Measurements from ENCODE around the gene HUNK.
A peak's percentile ranks its signal among the peaks of the same experiment; 100 is the strongest.
"Not testable (repeated sequence)": the region's sequence is repeated elsewhere in the genome, so short reads cannot be mapped to it uniquely, and the experiment has no call there.

The HUNK gene

DNA sequence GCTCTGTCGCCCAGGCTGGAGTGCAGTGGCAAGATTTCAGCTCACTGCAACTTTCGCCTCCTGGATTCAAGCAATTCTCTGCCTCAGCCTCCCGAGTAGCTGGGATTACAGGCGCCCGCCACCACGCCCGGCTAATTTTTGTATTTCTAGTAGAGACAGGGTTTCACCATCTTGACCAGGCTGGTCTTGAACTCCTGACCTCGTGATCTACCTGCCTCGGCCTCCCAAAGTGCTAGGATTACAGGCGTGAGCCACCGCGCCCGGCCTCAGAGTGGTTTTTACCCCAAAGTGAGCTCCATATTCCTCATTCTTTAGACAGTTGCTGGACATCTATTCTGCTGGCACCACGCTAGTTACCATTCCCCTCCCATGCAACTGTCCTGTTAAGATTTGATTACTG, 1.4 kb upstream of the HUNK start:
- DNase-seq, result not testable (repeated sequence)

DNA sequence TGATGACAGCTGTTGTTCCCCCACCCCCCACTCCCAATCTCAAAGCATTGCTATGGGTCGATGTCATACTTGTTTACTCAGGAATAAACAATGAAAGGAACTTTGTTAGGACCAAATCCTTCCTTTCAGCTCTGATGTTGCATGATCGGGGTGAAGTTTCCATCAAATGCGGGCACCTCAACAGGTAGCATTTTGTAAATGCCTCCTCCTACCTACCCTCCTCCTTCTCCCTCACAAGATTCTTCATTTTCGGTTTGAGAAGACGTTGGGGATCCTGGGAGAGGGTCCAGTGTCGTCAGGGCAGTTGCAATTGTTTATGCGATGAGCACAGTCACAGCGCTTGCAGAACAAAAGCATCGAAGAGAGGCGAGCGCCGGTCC, 758 bp upstream of the HUNK start:
- DNase-seq, result no peak

DNA sequence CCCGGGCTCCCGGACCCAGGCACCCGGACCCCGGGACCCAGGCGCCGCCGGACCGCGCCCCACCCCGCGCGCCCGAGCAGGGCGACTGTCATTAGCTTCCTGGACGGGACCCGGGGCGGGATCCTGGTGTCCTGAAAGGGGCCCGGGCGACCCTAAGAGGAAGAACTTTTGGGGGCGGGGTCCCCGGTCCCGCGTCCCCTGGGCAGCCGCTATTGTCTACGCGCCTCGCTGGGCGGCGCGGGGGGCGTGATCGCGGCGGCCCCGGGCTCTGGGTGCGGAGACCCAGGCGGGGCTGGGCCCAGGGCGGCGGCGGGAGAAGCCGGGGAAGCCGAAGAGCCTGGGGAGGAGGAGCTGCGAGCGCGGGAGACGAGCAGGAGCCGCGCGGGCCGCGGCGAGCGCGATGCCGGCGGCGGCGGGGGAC, 465 bp downstream of the HUNK start:
- DNase-seq, result no peak

DNA sequence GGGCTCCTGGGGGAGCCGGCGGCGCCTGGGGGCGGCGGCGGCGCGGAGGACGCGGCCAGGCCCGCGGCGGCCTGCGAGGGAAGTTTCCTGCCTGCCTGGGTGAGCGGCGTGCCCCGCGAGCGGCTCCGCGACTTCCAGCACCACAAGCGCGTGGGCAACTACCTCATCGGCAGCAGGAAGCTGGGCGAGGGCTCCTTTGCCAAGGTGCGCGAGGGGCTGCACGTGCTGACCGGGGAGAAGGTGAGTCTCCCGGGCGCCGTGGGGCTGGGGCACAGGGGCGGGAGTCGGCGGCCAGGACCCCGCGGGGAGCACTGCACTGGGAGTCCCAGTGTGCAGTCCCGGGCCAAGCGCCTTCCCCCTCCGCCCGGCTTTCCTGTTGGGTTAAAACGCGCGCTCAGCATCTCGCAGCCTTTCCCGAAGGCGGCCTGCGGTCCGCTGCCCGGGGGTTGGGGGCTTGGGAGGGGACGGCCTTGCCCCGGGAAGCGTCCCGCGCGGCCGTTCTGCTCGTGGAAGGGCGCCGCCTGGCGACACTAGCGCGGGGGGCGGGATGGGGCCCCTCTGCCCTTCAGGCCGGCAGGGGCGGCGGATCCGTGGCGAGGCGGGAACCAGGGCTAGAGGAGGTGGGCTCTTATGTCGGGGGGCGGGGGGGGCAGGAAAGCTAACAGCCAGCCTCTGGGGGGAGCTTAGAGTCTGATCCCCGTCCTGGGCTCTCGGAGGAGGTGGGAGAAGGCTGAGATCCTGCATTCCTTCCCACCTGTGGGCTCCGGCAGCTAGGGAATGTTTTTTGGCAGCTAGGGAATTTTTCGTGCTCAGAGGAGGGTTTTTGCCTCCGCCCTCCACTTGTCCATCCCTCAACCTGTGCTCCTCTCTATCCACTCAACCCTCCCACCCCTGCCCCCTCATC, 1.1 kb downstream of the HUNK start:
- DNase-seq, result peak; percentile 53

DNA sequence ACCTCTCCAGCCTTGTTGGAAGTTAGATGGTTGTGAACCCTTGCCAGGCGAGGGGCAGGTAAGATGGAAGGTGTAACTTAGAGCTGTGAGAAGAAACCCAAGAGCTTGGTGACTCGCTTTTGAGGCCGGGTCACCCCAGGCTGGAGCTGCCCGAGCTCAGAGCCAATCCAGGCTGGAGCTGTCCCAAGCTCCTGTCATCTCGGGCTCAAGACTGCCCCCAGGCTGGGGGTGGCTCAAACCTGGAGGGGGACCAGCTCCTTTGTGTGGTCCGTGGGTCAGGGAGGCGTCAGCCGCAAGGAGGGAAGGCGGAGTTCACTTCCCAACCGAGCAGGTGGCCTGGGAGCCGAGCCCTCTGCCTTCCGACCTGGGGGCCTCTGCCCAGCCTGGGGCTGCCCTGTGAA, 2.0 kb downstream of the HUNK start:
- no peak for DNase-seq

DNA sequence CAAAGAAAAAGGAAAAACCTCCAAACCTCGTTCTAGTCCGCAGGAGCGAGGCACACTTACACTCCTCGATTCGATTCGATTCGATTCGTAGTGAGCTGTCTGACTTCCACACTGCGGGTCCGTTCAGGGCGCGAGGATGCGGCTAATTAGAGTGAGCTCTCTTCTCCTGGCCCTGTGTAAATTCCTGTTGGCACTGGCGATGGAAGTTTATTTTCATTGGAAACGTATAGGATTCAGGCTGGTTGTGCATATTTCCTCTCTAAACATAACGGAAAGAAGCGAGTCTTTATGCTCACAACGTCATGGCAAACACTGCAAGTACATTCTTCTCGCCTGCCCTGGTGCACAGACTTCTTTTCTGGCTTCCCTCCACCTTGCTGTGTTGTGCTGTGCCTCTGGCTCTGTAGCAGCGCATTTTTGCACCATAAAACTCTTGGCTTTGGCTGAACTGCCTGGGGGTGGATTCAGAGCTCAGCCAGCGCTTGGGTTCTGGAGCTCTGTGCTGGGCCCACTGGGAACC, 2.7 kb downstream of the HUNK start:
- no peak for DNase-seq

DNA sequence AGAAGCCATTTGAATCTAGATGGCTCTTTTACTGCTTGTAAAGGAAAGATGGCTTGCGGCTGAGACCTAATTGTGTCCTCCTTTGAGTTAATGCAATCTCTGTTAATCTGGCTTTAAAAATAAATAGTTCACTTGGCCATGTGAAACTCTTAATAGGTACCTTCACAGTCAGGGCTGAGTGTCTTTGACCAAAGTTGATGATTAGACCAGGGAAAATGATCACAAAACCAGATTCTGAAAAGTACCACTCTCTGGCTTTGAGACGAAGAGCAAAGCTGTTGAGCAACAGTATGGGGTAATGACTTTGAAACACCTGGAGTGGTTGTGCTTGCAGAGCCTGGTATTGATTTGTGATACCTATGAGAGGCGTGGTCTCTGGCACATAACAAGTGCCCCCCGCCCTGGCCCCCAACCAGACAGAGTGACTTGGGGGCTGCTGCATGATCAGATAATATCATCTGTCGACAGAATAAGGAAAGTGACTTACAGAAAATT, 4.7 kb downstream of the HUNK start:
- DNase-seq, result no peak

DNA sequence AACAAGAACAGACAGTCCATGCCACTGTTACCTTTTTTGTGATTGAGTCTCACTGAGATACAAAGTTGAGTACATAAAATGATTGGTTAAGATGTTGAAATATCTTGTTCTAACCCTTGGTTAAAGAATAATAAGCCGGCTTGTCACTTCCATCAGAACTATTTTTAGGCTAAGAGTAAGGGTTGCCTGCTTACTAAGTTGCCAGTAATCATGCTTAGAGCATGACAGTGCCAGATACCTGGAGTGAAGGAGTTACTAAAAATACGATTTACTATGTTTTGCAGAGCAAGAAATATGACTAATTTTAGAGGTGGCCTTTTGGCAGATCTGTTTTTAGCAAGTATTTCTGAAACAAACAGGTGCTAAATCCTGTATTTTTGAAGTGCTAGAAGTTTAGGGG, 6.0 kb downstream of the HUNK start:
- DNase-seq, result no peak

DNA sequence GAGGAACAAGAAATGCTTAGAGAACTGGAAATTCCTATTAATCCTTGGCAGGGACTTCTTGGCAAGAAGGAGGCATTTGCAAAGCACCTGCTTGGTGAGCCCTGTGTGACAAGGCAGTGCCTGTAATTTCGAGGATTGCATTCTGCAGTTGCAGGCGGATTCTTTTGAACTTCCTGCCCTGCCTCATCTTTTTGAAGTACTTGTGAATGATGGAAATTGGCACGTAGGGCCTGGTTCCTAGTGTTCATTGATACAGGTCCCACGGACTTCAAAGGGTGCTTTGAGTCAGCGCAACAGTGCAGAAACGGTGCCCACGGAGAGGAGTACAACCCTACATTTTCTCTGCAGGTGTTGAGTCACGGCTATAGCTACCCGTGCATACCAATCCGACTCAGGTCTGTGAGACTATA, 6.4 kb downstream of the HUNK start:
- DNase-seq, result no peak

DNA sequence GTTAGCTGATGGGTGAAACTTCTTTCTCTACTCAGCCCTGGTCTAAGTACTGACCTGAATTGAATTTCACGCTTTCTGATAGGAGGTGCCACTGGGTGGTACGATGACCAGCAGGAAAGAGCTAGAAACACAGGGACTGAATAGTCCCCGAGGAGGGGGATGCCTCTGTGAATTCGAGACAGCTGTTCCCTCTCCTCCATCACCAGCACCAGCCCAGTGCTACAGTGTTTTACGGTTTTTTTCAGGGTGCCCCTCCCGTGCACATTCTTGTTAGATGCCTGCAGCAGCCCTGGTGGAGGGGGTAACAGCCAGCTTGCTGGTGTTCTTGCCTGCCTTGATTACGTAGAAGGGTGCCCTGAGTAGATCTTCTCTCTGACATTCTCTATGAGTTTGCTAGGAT, 7.1 kb downstream of the HUNK start:
- DNase-seq, result no peak

DNA sequence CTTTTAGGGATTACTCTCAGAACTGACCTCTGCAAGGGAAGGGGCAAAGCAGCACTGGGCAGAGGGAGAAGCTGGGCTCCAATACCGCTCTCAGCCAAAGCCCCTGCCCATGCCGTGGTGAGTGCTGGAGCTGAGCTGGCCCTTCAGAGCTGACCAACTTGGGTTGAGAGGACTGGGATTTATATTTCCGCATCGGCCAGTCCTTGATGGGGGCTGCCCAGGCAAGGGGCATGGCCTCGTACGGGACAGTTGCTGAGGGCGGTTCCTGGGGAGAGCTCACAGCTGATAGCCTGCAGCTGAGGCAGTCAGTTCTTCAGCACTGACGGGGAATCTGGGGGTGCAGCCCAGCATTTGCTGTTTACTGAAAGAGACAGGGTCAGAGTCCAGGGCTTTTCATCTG, 8.0 kb downstream of the HUNK start:
- no peak for DNase-seq

DNA sequence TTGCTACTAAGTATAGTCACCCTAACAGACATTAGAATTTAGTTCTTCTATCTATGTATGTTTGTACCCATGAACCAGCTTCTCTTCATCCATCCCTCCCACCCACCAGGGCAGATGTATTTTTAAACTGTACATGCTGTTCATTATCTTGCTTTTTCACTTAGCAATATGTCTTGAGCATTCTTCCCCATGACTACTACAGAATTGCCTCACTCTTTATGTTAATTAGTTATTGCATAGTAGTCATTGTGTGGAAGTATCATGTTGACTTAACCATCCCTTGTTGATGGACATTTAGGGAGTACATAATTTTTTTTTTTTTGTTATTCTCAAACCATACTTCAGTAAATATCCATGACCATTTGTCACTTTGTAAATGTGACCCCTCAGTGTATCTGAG, 9.9 kb downstream of the HUNK start:
- no peak for DNase-seq

DNA sequence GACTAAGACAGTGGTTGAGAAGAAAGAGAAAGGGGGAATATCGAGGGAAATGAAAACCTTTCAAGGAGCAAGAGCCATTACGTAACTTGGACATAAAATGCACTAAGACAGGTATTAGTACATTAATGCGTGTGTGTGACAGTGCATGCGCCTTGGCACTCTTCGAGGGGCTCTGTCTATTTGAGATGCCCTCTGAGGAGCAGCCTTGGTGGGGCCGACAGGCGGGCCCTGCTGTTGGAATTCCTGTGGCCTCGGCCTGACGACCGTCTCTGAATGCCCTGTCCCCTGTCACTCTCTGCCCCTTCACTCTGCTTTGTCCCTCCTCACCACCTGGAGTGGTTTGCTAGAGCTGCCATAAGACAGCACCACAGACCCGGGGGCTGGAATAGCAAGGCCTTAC, 12.3 kb downstream of the HUNK start:
- DNase-seq, result no peak

DNA sequence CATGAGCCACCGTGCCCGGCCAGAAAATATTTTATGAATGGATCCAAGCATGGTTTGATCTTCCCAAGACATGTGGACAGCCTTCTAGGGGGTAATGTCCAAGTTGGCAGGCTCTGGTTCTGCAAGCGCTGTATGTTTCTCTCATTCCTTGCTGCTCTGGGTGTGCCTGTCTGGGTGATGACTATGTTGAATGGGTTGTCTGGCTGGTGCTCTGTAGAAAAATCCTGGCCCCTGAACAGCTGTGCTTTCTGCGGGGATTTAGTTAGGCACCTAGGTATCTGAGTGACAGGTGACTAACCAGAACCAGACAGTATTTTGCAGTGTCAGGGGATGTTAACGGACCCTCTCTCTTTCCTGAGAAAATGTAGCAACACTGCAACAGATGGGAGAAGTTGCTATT, 14.1 kb downstream of the HUNK start:
- no peak for DNase-seq

DNA sequence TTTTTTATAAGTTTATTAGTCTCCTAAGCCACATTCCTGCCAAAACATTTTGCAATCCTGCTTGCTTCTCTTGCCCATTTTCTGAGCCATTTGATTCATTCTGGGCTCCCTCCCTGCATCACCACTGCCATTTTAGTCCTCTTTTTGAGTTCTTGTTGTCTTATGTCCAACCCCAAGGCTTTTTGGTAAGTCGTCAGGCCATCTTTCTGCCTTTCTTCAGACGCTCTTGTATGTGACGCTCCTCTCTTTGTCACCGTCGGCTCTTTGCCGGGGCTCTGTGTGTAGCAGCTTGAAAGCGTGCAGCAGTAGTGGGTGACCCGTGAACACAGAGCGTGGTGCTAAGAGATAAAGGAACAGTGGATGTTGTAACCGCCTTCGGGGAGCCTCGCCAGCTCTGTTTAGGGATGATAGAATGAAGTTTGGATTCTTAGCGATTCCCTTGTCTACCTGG, 14.6 kb downstream of the HUNK start:
- no peak for DNase-seq

DNA sequence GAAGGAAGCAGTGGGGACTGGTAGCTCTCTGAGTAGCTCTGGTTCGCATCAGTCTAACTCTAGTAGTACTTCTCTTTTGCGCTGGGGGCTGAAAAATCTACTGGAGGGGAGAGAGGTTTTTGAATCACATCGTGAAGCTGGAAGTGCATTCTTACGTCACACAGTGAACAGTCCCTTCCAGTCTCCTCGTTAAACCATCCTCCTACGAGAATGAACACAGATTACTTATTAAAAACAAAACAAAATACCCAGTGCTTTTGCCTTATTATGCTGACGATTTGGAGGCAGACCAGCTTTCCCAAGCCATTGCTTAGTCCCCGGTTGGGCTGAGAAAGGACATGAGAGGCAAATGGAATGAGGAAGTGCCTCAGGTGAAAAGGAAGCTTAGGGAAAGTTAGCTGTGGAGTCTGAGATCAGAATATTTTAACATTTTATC, 16.1 kb downstream of the HUNK start:
- DNase-seq, result no peak

DNA sequence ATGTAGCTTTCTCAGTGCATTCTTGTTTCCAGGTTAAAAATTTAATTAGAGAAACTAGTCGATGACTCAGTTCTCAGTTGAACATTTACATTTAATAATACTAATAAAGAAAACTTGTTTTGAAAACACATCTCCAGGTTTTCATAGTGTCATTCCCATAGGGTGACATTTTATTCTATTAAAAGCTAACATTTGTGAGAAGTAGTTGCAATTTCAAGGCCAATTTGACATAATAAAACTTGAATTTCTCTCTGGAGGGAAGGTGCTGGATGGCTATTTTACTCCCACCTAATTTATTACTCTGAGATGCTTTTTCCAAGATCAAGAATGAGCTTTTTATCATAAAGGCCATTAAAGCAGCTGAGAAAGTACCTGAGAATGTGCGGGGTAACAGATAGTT, 16.6 kb downstream of the HUNK start:
- DNase-seq, result no peak

DNA sequence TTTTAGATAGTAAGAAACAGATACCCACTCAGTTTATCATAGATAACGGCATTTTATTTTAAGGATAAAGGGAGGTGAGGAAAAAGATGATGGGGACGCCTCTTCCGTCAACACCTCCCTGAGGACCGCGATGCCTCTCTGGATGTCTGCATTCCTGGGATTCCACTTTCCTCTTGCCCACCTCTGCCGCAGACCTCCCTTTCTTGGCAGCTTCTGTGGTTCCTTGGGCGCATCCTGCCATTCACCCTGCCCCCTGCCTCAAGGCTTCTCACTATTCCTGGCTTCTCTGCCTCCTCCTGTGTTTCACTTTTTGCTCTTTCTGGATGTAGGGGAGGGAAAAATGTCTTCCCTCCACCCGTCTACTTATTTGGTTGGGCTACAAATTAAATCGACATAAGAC, 19.9 kb downstream of the HUNK start:
- no peak for DNase-seq

DNA sequence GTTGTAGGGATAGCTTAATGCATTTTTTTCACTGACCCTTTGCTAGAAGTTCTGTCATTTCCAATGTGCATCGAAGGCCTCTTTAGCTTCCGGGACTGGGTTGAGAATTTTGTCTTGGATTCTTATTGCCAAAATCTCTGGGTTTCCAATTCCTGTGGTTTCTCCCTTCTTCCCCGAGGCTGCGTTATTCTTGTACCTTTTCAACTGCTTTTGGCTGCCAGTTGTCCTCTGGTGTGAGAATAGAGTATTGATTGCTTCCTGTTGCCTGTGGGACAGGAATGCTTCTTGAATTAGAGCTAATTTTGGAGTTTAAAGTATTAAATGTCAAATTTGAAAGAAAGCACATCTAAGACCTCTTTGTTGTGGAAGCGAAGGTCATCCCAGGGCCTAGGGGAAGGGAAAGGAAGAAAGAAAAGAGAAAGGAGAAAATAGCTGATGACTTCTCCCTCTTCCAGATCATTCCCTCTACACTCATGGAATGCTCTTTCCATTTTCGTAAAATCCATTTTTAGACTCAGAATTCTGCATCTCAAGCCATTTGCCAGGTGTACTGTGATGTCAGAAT, 21.1 kb downstream of the HUNK start:
- DNase-seq, result no peak

DNA sequence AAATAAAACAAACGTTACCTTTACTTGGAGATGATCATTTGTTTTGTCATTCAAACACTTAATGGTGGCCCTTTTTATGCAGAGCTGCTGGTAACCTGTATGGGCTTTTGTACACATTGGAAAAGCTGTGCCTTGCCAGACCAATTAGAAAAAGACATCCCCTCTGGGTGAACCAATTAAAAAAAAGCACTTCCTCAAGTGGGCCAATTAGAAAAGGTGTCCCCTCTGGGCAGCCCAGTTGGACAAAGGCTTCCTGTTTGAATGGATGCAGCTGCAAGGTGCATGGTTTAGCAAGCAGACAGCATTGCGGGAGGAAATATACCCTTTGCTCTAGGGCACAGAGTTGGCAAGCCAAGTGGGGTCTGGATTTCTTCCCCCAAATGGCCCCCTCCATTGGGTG, 21.6 kb downstream of the HUNK start:
- no peak for DNase-seq

DNA sequence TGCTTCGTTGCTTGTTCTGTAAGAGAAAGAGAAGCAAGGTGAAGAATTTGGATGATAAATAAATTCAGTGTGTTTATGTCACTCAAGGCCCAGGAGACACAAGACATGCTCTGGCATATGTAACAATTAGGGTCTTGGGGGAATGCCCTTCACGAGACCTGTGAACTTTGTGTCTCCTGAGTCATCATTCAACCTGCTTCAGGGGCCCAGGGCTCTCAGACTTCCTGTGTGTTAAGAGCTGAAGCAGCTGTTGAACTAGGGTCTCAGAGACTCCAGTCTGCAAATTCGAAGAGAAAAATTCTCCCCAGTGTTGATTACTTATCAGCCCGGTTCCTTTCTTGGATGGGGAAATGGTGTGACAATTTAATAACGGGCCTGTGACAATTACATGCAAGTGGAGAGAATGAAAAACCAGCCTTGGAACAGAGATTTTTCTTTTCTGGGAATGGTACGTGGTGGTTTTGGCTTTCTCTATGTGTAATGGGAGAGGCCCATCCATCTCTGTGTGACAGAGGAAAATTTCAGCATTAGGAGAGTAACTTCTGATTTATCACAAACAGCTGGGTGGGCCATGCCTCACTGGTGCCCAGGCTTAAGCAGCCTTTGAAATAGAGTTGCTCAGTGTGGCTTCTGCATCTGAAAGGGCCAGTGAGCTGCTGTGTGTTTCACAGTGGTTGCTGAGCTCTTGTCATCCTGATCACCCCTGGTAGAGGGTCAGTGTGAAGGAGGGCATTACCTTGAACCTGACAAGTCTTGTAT, 22.4 kb downstream of the HUNK start:
- DNase-seq, result no peak

DNA sequence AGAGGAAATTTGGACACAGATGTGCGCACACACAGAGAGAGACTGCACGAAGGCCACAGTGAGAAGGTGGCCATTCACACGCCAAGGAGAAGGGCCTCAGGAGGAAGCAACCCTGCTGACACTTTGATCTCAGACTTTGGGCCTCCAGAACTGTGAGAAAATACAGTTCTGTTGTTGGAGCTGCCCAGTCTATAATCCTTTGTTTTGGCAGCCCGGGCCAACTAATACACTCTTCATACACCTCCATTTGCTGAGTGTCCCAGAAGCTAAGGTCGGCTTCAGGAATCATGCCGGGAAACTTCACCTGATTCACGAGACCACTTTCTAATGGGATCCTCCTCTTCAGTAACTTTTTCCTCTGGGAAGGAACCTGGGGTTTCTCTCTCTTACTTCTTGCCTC, 23.2 kb downstream of the HUNK start:
- DNase-seq, result no peak

DNA sequence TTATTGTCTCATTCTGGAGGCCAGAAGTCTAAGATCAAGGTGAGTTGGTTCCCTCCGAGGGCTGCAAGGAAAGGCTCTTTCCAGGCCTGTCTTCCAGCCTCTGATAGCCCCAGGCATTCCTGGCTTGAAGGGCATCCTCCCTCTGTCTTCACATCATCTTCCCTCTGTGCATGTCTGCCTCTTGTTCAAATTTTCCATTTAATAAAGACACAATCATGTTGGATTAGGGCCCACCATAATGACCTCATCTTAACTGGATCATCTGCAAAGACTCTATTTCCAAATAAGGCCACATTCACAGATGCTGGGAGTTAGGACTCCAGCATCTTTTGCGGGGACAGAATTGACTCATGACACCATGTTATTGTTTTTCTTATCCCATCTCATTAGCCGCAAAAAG, 24.5 kb downstream of the HUNK start:
- DNase-seq, result no peak
